Loucy (cell line): ENCODE data around the gene DAG1.

Experiments
- H2AFZ ChIP-seq: fragments of 200-600 bp; sonication (generic); 2 replicates; pipeline ENCODE4 v1.6.0; 2016; ENCODE audit warnings: antibody characterized with exemption, mild to moderate bottlenecking, low read length, moderate library complexity
- H3F3A ChIP-seq: fragments of 200-600 bp; 2 replicates; pipeline ENCODE4 v1.6.0; 2016; ENCODE audit warnings: antibody characterized with exemption, low read depth, mild to moderate bottlenecking
- H3K27me3 ChIP-seq: fragments of 200-600 bp; sonication (generic); 2 replicates; pipeline ENCODE4 v1.6.1; 2014; ENCODE audit warnings: low read length, mild to moderate bottlenecking; ENCODE audit not compliant: insufficient read depth, poor library complexity, severe bottlenecking
- H3K36me3 ChIP-seq: fragments of 200-600 bp; sonication (generic); 2 replicates; pipeline ENCODE4 v1.6.1; 2016; ENCODE audit warnings: low read length; ENCODE audit not compliant: insufficient read depth
- H3K4me1 ChIP-seq: fragments of 200-600 bp; sonication (generic); 2 replicates; pipeline ENCODE4 v1.5.1; 2014; ENCODE audit warnings: low read length, mild to moderate bottlenecking; ENCODE audit not compliant: insufficient read depth, poor library complexity, severe bottlenecking
- H3K4me2 ChIP-seq: fragments of 200-600 bp; sonication (generic); 2 replicates; pipeline ENCODE4 v1.6.0; 2014; ENCODE audit warnings: antibody characterized with exemption, low read length, low read depth, mild to moderate bottlenecking; ENCODE audit not compliant: poor library complexity, severe bottlenecking
- H3K4me3 ChIP-seq: fragments of 200-600 bp; sonication (generic); 2 replicates; pipeline ENCODE4 v1.5.1; 2014; ENCODE audit warnings: low read length, mild to moderate bottlenecking, mixed read lengths; ENCODE audit not compliant: poor library complexity, severe bottlenecking
- H3K79me2 ChIP-seq: fragments of 200-600 bp; sonication (generic); 2 replicates; pipeline ENCODE4 v1.6.1; 2014; ENCODE audit warnings: low read length; ENCODE audit not compliant: insufficient read depth
- H3K9ac ChIP-seq: fragments of 200-600 bp; sonication (generic); 2 replicates; pipeline ENCODE4 v1.6.0; 2014; ENCODE audit warnings: mild to moderate bottlenecking, low read depth, low read length, moderate library complexity; ENCODE audit not compliant: poor library complexity, severe bottlenecking
- H3K9me2 ChIP-seq: fragments of 200-600 bp; sonication (generic); replicated peaks from 2 replicates; pipeline ENCODE4 v1.6.1; 2016; ENCODE audit warnings: low read depth, low read length, mixed read lengths
- H3K9me3 ChIP-seq: fragments of 200-600 bp; sonication (generic); 2 replicates; pipeline ENCODE4 v1.6.1; 2014; ENCODE audit warnings: mild to moderate bottlenecking, antibody characterized with exemption, low read length, low read depth; ENCODE audit not compliant: insufficient read depth
- H4K20me1 ChIP-seq: fragments of 200-600 bp; sonication (generic); 2 replicates; pipeline ENCODE4 v1.6.0; 2014; ENCODE audit warnings: antibody characterized with exemption, low read length, mild to moderate bottlenecking; ENCODE audit not compliant: insufficient read depth, poor library complexity, severe bottlenecking
- EZH2phosphoT487 ChIP-seq: fragments of 200-600 bp; IDR thresholded peaks from 2 replicates; pipeline ENCODE4 v1.6.1; 2018; ENCODE audit warnings: antibody characterized with exemption, mild to moderate bottlenecking, moderate library complexity, borderline replicate concordance
- TF ChIP-seq, protein P1 (sequence below): fragments of 200-600 bp; sonication (generic); conservative IDR thresholded peaks from 2 replicates; pipeline ENCODE4 v1.5.1; 2014; ENCODE audit warnings: mild to moderate bottlenecking, antibody characterized with exemption, low read length

The DAG1 gene

DNA sequence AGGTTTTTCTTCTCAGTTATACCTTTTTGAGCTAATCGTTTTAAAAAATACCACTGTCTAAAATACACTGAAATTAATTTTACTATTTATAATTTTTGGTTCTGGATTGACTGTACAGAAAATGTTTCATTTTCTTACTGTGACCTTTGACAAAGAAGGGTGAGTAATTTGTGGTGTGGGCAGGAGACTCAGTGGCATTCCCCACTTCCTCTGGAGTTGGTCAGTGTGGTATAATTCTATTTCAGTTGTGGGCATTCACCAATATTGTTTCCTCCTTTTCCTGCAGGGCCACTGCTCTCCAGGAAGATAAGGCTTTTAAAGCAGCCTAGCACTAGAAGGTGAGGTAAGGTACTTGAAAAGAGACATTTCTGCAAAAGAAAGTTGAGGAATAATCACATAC lies 6.5 kb downstream of the DAG1 start:
- 0 out of 2 replicates have a peak, but pooled peaks cover 5% of the 10 kb centered on the region for H3F3A ChIP-seq
- peaks cover 8% of the 10 kb centered on the region; the same call in 1 of the 2 replicates for H3K79me2 ChIP-seq
- peaks cover 12% of the 10 kb centered on the region for H3K4me1 ChIP-seq
- no peaks in the 10 kb centered on the region for H3K36me3 ChIP-seq
- H3K4me2 ChIP-seq = peak overlapping the region; percentile 52
- TF ChIP-seq, protein P1, sequence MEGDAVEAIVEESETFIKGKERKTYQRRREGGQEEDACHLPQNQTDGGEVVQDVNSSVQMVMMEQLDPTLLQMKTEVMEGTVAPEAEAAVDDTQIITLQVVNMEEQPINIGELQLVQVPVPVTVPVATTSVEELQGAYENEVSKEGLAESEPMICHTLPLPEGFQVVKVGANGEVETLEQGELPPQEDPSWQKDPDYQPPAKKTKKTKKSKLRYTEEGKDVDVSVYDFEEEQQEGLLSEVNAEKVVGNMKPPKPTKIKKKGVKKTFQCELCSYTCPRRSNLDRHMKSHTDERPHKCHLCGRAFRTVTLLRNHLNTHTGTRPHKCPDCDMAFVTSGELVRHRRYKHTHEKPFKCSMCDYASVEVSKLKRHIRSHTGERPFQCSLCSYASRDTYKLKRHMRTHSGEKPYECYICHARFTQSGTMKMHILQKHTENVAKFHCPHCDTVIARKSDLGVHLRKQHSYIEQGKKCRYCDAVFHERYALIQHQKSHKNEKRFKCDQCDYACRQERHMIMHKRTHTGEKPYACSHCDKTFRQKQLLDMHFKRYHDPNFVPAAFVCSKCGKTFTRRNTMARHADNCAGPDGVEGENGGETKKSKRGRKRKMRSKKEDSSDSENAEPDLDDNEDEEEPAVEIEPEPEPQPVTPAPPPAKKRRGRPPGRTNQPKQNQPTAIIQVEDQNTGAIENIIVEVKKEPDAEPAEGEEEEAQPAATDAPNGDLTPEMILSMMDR = no peak
- peak; percentile 90 for TF ChIP-seq EZH2phosphoT487
- H3K9me3 ChIP-seq = no peaks in the 10 kb centered on the region
- H3K4me3 ChIP-seq = no peak overlapping the region
- no peak overlapping the region for H2AFZ ChIP-seq
- no peak overlapping the region for H3K9ac ChIP-seq
- H4K20me1 ChIP-seq = peaks cover 42% of the 10 kb centered on the region
- H3K27me3 ChIP-seq = no peaks in the 10 kb centered on the region
- no peaks in the 10 kb centered on the region for H3K9me2 ChIP-seq

GRCh38 chr3:49482766-49483165 lies 12.7 kb downstream of the DAG1 start:
- peaks cover 12% of the 10 kb centered on the region for H4K20me1 ChIP-seq
- no peaks in the 10 kb centered on the region for H3K79me2 ChIP-seq
- H3K27me3 ChIP-seq = no peaks in the 10 kb centered on the region
- H3K36me3 ChIP-seq = no peaks in the 10 kb centered on the region
- H3K9me3 ChIP-seq = no peaks in the 10 kb centered on the region
- H3K4me1 ChIP-seq = no peaks in the 10 kb centered on the region
- no peak overlapping the region for H2AFZ ChIP-seq
- no peaks in the 10 kb centered on the region for H3F3A ChIP-seq
- H3K9ac ChIP-seq = no peak overlapping the region
- TF ChIP-seq EZH2phosphoT487 = no peak
- TF ChIP-seq, protein P1 = no peak
- no peaks in the 10 kb centered on the region for H3K9me2 ChIP-seq
- H3K4me2 ChIP-seq = no peak overlapping the region
- H3K4me3 ChIP-seq = no peak overlapping the region

GRCh38 chr3:49484471-49484870 lies 14.4 kb downstream of the DAG1 start:
- no peak overlapping the region for H3K9ac ChIP-seq
- peaks cover 8% of the 10 kb centered on the region for H4K20me1 ChIP-seq
- no peaks in the 10 kb centered on the region for H3K79me2 ChIP-seq

More at GRCh38 chr3:49484471-49484870, 14.4 kb downstream of the DAG1 start:
- no peak overlapping the region for H2AFZ ChIP-seq
- no peaks in the 10 kb centered on the region for H3K9me3 ChIP-seq
- H3K9me2 ChIP-seq = no peaks in the 10 kb centered on the region
- H3F3A ChIP-seq = no peaks in the 10 kb centered on the region
- no peaks in the 10 kb centered on the region for H3K27me3 ChIP-seq
- no peaks in the 10 kb centered on the region for H3K36me3 ChIP-seq
- no peak for TF ChIP-seq EZH2phosphoT487
- TF ChIP-seq, protein P1 = no peak
- no peak overlapping the region for H3K4me3 ChIP-seq
- no peak overlapping the region for H3K4me2 ChIP-seq
- no peaks in the 10 kb centered on the region for H3K4me1 ChIP-seq
